ENCODE results near the gene IBA57. TPM values are rescaled to one million over a fixed set of nuclear protein-coding genes. Genes with fewer than 3 reads are reported as not detected.
"Not testable (repeated sequence)": the region's sequence is repeated elsewhere in the genome, so short reads cannot be mapped to it uniquely, and the experiment has no call there.

The IBA57 gene
- total and polyA plus RNA-seq, 4 experiments from 2014 or later, result 1.3 to 12.0 (median 6.9) TPM

GRCh38 chr1:228180959-228181644, 15.5 kb downstream of the IBA57 start:
- DNase-seq, result no peak
- intact Hi-C loops (cut with micrococcal nuclease), result no loop called here
- ChIA-PET POLR2A (ENCODE audit: partially characterized antibody) (no interaction called here), CTCF (ENCODE audit: partially characterized antibody) (interaction anchor here (0.6 to 3.5 kb wide), 2 partner anchors 12 to 807 kb away, joined by 4 to 11 read pairs; no protein-coding TSS in a partner anchor)
- Histone ChIP-seq H3K36me3 (ENCODE audit: insufficient read depth, low read length) (no peaks in the 10 kb centered on the region), H3K4me3 (ENCODE audit: low read length in 2 of 2) (no peak overlapping the region), H3K27ac (ENCODE audit: low read depth, low read length) (no peak overlapping the region), H3K27me3 (ENCODE audit: insufficient read depth, low read length) (no peaks in the 10 kb centered on the region), H3K9me3 (ENCODE audit: control insufficient read depth in 1 of 2, low read length in 2 of 2) (no peaks in the 10 kb centered on the region), H3K4me1 (ENCODE audit: insufficient read depth, low read length) (peaks cover 12% of the 10 kb centered on the region)
- no peak overlapping the region for H3K4me3 Mint-ChIP-seq
- H3K4me1 Mint-ChIP-seq, result peaks cover 11 to 15% (median 12%) of the 10 kb centered on the region in 4 donors
- H3K27me3 Mint-ChIP-seq, result peaks cover 0 to 2% of the 10 kb centered on the region in 2 donors
- H3K9me3 Mint-ChIP-seq, result peaks cover 0 to 4% (median 0%) of the 10 kb centered on the region in 8 donors
- H3K27ac Mint-ChIP-seq, result peak overlapping the region in 3 of 7 donors; percentile 3 to 56 (median 32)
- peaks cover 8 to 9% of the 10 kb centered on the region in 2 donors for H3K36me3 Mint-ChIP-seq

GRCh38 chr1:228181645-228182034, 16.0 kb downstream of the IBA57 start:
- Mint-ChIP-seq H3K27ac (peak overlapping the region in 1 of 7 donors; percentile 56), H3K9me3 (peaks cover 0 to 4% (median 0%) of the 10 kb centered on the region in 8 donors), H3K4me1 (peaks cover 12 to 21% (median 15%) of the 10 kb centered on the region in 4 donors), H3K36me3 (peaks cover 8 to 9% of the 10 kb centered on the region in 2 donors), H3K27me3 (peaks cover 0 to 2% of the 10 kb centered on the region in 2 donors), H3K4me3 (no peak overlapping the region)
- Histone ChIP-seq H3K4me1 (ENCODE audit: insufficient read depth, low read length) (peaks cover 17% of the 10 kb centered on the region), H3K9me3 (ENCODE audit: control insufficient read depth in 1 of 2, low read length in 2 of 2) (no peaks in the 10 kb centered on the region), H3K36me3 (ENCODE audit: insufficient read depth, low read length) (no peaks in the 10 kb centered on the region), H3K4me3 (ENCODE audit: low read length in 2 of 2) (no peak overlapping the region), H3K27me3 (ENCODE audit: insufficient read depth, low read length) (no peaks in the 10 kb centered on the region), H3K27ac (ENCODE audit: low read depth, low read length) (no peak overlapping the region)
- ChIA-PET POLR2A (ENCODE audit: partially characterized antibody) (no interaction called here), CTCF (ENCODE audit: partially characterized antibody) (interaction anchor here (3.5 kb wide), 1 partner anchor 13 kb away, joined by 11 read pairs; no protein-coding TSS in a partner anchor)
- DNase-seq, result no peak
- intact Hi-C loops (cut with micrococcal nuclease), result no loop called here

GRCh38 chr1:228182296-228183030, 16.9 kb downstream of the IBA57 start:
- Histone ChIP-seq H3K4me1 (ENCODE audit: insufficient read depth, low read length) (peaks cover 22% of the 10 kb centered on the region), H3K27ac (ENCODE audit: low read depth, low read length) (no peak overlapping the region), H3K9me3 (ENCODE audit: control insufficient read depth in 1 of 2, low read length in 2 of 2) (no peaks in the 10 kb centered on the region), H3K36me3 (ENCODE audit: insufficient read depth, low read length) (no peaks in the 10 kb centered on the region), H3K4me3 (ENCODE audit: low read length in 2 of 2) (no peak overlapping the region), H3K27me3 (ENCODE audit: insufficient read depth, low read length) (no peaks in the 10 kb centered on the region)
- Mint-ChIP-seq H3K27ac (peak overlapping the region in 1 of 7 donors; percentile 56), H3K9me3 (peaks cover 0 to 4% (median 0%) of the 10 kb centered on the region in 8 donors), H3K4me3 (no peak overlapping the region), H3K4me1 (peaks cover 12 to 24% (median 18%) of the 10 kb centered on the region in 4 donors), H3K27me3 (peaks cover 0 to 2% of the 10 kb centered on the region in 2 donors), H3K36me3 (peaks cover 7 to 8% of the 10 kb centered on the region in 2 donors)
- DNase-seq, result no peak
- POLR2A ChIA-PET (ENCODE audit: partially characterized antibody), result no interaction called here
- intact Hi-C loops (cut with micrococcal nuclease), result no loop called here
- CTCF ChIA-PET (ENCODE audit: partially characterized antibody), result no interaction called here

GRCh38 chr1:228184152-228184551, 18.5 kb downstream of the IBA57 start:
- H3K27ac ChIP-seq (ENCODE audit: low read depth, low read length), result no peak overlapping the region
- ChIA-PET POLR2A (ENCODE audit: partially characterized antibody) (no interaction called here), CTCF (ENCODE audit: partially characterized antibody) (no interaction called here)
- Mint-ChIP-seq H3K4me1 (peaks cover 20 to 39% (median 28%) of the 10 kb centered on the region in 4 donors), H3K27me3 (peaks cover 0 to 2% of the 10 kb centered on the region in 2 donors), H3K27ac (peak overlapping the region in 4 of 7 donors; percentile 10 to 78 (median 63)), H3K9me3 (peaks cover 0 to 4% (median 0%) of the 10 kb centered on the region in 8 donors), H3K36me3 (peaks cover 0 to 7% of the 10 kb centered on the region in 2 donors), H3K4me3 (no peak overlapping the region)
- DNase-seq, result no peak
- no peaks in the 10 kb centered on the region for H3K9me3 ChIP-seq (ENCODE audit: control insufficient read depth in 1 of 2, low read length in 2 of 2)
- H3K4me3 ChIP-seq (ENCODE audit: low read length in 2 of 2), result no peak overlapping the region
- H3K27me3 ChIP-seq (ENCODE audit: insufficient read depth, low read length), result no peaks in the 10 kb centered on the region
- peaks cover 22% of the 10 kb centered on the region for H3K4me1 ChIP-seq (ENCODE audit: insufficient read depth, low read length)
- no peaks in the 10 kb centered on the region for H3K36me3 ChIP-seq (ENCODE audit: insufficient read depth, low read length)
- intact Hi-C loops (cut with micrococcal nuclease), result no loop called here

DNA sequence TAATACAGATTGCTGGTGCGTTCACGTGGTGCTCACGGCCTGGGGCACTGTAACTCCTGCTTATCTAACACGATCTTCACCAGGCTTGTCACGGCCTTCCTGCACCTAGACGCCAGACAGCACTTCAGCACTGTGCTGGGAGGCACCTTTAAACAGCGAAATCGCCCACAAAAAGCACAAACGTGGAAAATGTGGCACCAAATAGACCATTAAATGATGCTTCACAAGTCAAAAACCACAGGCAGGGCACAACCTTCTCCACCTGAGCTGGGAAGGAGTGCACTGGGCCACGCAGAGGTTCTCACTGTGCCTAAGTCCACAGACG, 20.0 kb downstream of the IBA57 start:
- H3K4me3 Mint-ChIP-seq, result peak overlapping the region; percentile 52 to 81 (median 71)
- DNase-seq, result peak; percentile 71 to 93 (median 81)

GRCh38 chr1:228188249-228188648, 22.6 kb downstream of the IBA57 start:
- H3K9me3 Mint-ChIP-seq; H3K27me3 Mint-ChIP-seq; intact Hi-C loops (cut with micrococcal nuclease); DNase-seq; H3K36me3 ChIP-seq (ENCODE audit: insufficient read depth, low read length); H3K27me3 ChIP-seq (ENCODE audit: insufficient read depth, low read length); H3K27ac ChIP-seq (ENCODE audit: low read depth, low read length); H3K4me3 ChIP-seq (ENCODE audit: low read length in 2 of 2); H3K9me3 ChIP-seq (ENCODE audit: control insufficient read depth in 1 of 2, low read length in 2 of 2); H3K36me3 Mint-ChIP-seq; CTCF ChIA-PET (ENCODE audit: partially characterized antibody): not testable (repeated sequence)
- peaks cover 25 to 47% (median 31%) of the 10 kb centered on the region in 4 donors for H3K4me1 Mint-ChIP-seq
- H3K27ac Mint-ChIP-seq, result peak overlapping the region; percentile 18 to 88 (median 59)
- peaks cover 26% of the 10 kb centered on the region for H3K4me1 ChIP-seq (ENCODE audit: insufficient read depth, low read length)
- peak overlapping the region in 2 of 8 donors; percentile 8 to 52 for H3K4me3 Mint-ChIP-seq
- POLR2A ChIA-PET (ENCODE audit: partially characterized antibody), result interaction anchor here (0.8 kb wide), 1 partner anchor 11 kb away, joined by 3 read pairs; no protein-coding TSS in a partner anchor

More for the DNA sequence above, 20.0 kb downstream of the IBA57 start:
- H3K36me3 ChIP-seq (ENCODE audit: insufficient read depth, low read length), result no peaks in the 10 kb centered on the region
- Mint-ChIP-seq H3K4me1 (peaks cover 24 to 42% (median 30%) of the 10 kb centered on the region in 4 donors), H3K36me3 (peaks cover 0 to 4% of the 10 kb centered on the region in 2 donors), H3K9me3 (peaks cover 0 to 4% (median 0%) of the 10 kb centered on the region in 8 donors), H3K27me3 (peaks cover 0 to 2% of the 10 kb centered on the region in 2 donors), H3K27ac (peak overlapping the region; percentile 93 to 96 (median 94))
- no peak overlapping the region for H3K4me3 ChIP-seq (ENCODE audit: low read length in 2 of 2)
- ChIA-PET CTCF (ENCODE audit: partially characterized antibody) (interaction anchor here (1.4 kb wide), 1 partner anchor 15 kb away, joined by 4 read pairs; no protein-coding TSS in a partner anchor), POLR2A (ENCODE audit: partially characterized antibody) (interaction anchor here (0.6 to 0.8 kb wide), 3 partner anchors 28 to 318 kb away, joined by 3 to 5 read pairs (median 3); no protein-coding TSS in a partner anchor)
- peaks cover 26% of the 10 kb centered on the region for H3K4me1 ChIP-seq (ENCODE audit: insufficient read depth, low read length)
- H3K9me3 ChIP-seq (ENCODE audit: control insufficient read depth in 1 of 2, low read length in 2 of 2), result no peaks in the 10 kb centered on the region
- H3K27me3 ChIP-seq (ENCODE audit: insufficient read depth, low read length), result no peaks in the 10 kb centered on the region
- peak overlapping the region; percentile 32 for H3K27ac ChIP-seq (ENCODE audit: low read depth, low read length)
- intact Hi-C loops (cut with micrococcal nuclease), result loop anchor here (1.0 kb wide), 1 partner anchor 20 kb away; the partner anchor contains the start of gene IBA57

DNA sequence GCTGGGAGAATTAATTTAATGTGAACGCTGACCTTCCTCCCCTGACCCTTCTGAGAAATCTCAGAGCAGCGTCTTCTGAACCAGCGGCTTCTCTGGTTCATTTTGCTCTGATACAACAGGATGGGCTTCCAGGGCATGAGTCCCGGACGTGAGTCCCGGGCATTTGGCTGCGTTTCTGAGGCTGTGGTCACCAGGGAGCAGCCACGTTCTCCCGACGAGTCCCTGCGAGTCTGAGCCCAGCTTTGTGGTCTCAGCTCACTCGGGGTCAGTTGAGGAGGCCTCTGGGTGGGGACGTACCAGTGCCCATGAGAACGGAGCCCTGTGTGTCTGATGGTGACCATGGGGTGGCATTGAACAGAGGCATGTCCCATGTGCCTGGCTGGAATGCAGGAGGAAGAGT, 24.6 kb downstream of the IBA57 start:
- no peaks in the 10 kb centered on the region for H3K27me3 ChIP-seq (ENCODE audit: insufficient read depth, low read length)
- peaks cover 0 to 2% of the 10 kb centered on the region in 2 donors for H3K27me3 Mint-ChIP-seq

More for the DNA sequence above, 24.6 kb downstream of the IBA57 start:
- ChIA-PET CTCF (ENCODE audit: partially characterized antibody) (interaction anchor here (1.0 kb wide), 1 partner anchor 9 kb away, joined by 3 read pairs; no protein-coding TSS in a partner anchor), POLR2A (ENCODE audit: partially characterized antibody) (no interaction called here)
- H3K4me1 Mint-ChIP-seq, result peaks cover 22 to 45% (median 29%) of the 10 kb centered on the region in 4 donors
- H3K27ac Mint-ChIP-seq, result peak overlapping the region in 1 of 7 donors; percentile 42
- peaks cover 0 to 4% of the 10 kb centered on the region in 2 donors for H3K36me3 Mint-ChIP-seq
- intact Hi-C loops (cut with micrococcal nuclease), result no loop called here
- H3K9me3 Mint-ChIP-seq, result peaks cover 0 to 4% (median 0%) of the 10 kb centered on the region in 8 donors
- DNase-seq, result no peak
- no peak overlapping the region for H3K27ac ChIP-seq (ENCODE audit: low read depth, low read length)
- H3K36me3 ChIP-seq (ENCODE audit: insufficient read depth, low read length), result no peaks in the 10 kb centered on the region
- H3K4me3 Mint-ChIP-seq, result no peak overlapping the region
- H3K4me3 ChIP-seq (ENCODE audit: low read length in 2 of 2), result no peak overlapping the region
- H3K4me1 ChIP-seq (ENCODE audit: insufficient read depth, low read length), result peaks cover 23% of the 10 kb centered on the region
- no peaks in the 10 kb centered on the region for H3K9me3 ChIP-seq (ENCODE audit: control insufficient read depth in 1 of 2, low read length in 2 of 2)
